Stimulated activated CD4-positive, alpha-beta T cell treated with anti-CD3 and anti-CD28 coated beads, Interleukin-2, amount 100 ng/mL, for 48 hours (primary cell): ENCODE data around the gene ZBTB47.
A peak's percentile ranks its signal among the peaks of the same experiment; 100 is the strongest.

Source experiments
- DNase-seq, 2 donors: peaks; one replicate each; pipeline ENCODE4 v3.0.0-alpha.2; 2020

Gene ZBTB47

GRCh38 chr3:42653560-42654330 is at the start of gene ZBTB47:
ZBTB47 (plus strand) TSS chr3:42653697; CDS start chr3:42658356, 4,659 bp downstream.
- DNase-seq: no peak

DNA sequence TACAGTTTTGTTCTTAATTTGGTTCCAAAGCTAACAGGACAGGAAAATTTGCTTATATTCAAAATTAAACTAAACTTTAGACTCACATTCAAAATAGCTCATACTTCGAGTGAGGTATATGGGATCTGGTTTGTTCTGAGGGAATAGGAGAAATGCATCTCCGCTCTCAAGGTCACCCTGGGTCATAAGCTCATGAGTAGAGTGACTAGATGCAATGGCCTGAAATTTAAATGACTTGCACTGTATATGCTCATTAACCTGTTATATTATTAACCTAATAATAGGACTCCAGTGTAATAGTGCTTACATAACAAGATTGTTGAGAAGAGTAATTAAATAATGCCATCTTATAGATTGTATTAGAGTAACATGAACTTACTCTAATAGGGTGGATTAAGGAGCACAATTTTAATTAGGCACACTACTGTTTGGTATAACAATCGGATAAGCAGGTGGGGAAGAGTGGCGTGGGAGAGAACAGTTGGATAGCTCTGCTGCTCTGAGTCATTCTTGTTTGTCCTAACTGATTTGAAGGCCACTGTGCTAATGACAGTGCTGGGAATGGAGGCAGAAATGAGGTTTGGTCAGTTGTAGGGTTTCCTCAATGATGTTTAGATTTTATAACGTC is 47.8 kb upstream of the ZBTB47 start:
- DNase-seq: no peak

GRCh38 chr3:42608581-42608980 is 44.9 kb upstream of the ZBTB47 start:
- DNase-seq: no peak

- DNase-seq: no peak
Measured at GRCh38 chr3:42610976-42611375, 42.5 kb upstream of the ZBTB47 start.

GRCh38 chr3:42612217-42612616 is 41.3 kb upstream of the ZBTB47 start:
- DNase-seq: no peak

DNA sequence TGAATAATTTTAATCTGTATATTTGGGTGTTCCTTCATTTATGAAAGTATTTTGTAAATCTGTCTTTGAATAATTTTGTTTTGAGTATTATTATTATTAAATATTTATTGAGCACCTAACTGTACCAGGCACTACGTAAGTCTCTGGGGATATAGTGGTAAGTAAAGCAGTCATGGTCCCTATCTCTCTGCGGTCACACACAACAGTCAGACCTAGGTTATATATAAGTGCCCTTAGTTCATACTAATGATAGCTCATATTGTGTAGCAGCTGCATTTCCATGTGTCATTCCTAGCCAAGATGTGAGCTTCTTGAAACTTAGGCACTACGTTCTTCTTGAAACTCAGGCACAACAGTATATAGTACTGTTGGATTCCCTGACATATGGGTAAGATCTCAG is 40.6 kb upstream of the ZBTB47 start:
- DNase-seq: no peak

GRCh38 chr3:42613462-42613861 is 40.0 kb upstream of the ZBTB47 start:
- DNase-seq: no peak

DNA sequence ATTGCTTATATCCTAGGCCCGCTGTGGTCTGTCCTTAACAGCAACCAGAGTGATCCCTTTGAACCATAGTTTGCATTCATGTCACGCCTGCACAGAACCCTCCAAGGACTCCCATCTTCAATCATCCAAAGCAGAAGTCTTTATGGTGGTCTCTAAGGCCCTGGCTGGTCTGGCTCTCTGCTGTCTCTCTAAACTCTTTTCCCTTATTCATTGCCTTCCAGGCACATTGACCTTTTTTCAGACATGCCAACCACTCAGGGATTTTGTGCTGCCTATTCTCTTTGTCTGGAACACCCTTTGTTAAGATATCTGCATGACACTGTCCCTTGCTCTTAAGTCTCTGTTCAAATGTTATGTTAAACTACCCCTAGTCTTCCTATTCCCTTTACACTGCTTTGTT is 21.9 kb upstream of the ZBTB47 start:
- no peak for DNase-seq

GRCh38 chr3:42632146-42632545 is 21.4 kb upstream of the ZBTB47 start:
- no peak for DNase-seq

- no peak for DNase-seq
Measured at GRCh38 chr3:42633544-42633943, 20.0 kb upstream of the ZBTB47 start.

DNA sequence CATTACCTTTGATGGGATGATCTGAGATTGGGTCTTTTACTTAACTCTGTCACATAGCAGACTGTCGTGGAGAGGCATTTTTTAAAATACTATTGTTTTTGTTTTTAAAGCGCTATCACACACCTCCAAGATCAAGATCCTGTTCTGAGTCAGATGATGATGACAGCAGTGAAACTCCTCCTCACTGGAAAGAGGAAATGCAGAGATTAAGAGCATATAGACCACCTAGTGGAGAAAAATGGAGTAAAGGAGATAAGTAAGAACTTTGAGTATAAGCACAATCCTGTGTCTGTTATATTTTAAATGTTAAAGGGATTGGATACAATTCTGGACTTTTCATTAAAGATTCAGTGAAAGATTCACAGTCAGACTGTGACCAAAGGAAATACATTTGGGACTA is 18.4 kb upstream of the ZBTB47 start:
- no peak for DNase-seq

DNA sequence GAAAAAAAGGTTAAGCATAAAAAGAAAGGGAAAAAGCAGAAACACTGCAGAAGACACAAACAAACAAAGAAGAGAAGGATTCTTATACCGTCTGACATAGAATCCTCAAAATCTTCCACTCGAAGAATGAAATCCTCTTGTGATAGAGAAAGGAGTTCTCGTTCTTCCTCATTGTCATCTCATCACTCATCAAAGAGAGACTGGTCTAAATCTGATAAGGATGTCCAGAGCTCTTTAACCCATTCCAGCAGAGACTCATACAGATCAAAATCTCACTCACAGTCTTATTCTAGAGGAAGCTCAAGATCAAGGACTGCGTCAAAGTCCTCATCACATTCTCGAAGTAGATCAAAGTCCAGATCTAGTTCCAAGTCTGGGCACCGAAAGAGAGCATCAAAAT is 16.5 kb upstream of the ZBTB47 start:
- DNase-seq: no peak

DNA sequence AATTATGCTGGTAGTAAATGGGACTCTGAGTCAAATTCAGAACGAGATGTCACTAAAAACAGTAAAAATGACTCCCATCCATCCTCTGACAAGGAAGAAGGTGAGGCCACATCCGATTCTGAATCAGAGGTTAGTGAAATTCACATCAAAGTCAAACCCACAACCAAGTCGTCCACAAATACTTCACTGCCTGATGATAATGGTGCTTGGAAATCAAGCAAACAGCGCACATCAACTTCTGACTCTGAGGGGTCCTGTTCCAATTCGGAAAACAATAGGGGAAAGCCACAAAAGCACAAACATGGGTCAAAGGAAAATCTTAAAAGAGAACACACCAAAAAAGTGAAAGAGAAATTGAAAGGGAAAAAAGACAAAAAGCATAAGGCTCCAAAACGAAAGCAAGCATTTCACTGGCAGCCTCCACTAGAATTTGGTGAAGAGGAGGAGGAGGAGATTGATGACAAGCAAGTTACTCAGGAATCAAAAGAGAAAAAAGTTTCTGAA is 15.1 kb upstream of the ZBTB47 start:
- DNase-seq: peak in 1 of 2 donors; percentile 39

DNA sequence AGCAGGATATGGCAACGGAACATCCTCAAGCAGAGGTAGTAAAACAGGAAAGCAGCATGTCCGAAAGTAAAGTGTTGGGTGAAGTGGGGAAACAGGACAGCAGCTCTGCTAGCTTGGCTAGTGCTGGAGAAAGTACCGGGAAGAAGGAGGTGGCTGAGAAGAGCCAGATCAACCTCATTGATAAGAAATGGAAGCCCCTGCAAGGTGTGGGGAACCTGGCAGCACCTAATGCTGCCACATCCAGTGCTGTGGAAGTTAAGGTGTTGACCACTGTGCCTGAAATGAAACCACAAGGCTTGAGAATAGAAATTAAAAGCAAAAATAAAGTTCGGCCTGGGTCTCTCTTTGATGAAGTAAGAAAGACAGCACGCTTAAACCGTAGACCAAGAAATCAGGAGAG is 14.3 kb upstream of the ZBTB47 start:
- DNase-seq: no peak

DNA sequence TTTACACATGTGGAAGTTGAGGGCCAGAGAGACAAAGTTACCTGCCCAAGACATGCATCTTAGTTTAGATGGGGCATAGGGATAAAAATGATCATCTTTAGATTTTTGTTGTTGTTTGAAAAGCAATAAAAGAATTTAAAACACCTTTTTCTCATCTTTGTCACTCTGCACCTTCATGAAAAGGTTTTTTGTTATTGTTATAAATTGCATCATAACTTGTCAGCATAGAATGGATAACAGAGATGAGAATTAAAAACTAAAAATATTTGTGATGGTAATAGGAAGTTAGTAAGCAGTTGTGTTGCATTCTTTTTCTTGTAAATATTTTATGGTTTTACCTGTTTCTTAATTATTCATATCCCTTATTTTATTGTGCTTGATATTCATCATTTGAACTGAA is 13.4 kb upstream of the ZBTB47 start:
- DNase-seq: no peak

- no peak for DNase-seq
Measured at GRCh38 chr3:42640771-42641370, 12.6 kb upstream of the ZBTB47 start.

DNA sequence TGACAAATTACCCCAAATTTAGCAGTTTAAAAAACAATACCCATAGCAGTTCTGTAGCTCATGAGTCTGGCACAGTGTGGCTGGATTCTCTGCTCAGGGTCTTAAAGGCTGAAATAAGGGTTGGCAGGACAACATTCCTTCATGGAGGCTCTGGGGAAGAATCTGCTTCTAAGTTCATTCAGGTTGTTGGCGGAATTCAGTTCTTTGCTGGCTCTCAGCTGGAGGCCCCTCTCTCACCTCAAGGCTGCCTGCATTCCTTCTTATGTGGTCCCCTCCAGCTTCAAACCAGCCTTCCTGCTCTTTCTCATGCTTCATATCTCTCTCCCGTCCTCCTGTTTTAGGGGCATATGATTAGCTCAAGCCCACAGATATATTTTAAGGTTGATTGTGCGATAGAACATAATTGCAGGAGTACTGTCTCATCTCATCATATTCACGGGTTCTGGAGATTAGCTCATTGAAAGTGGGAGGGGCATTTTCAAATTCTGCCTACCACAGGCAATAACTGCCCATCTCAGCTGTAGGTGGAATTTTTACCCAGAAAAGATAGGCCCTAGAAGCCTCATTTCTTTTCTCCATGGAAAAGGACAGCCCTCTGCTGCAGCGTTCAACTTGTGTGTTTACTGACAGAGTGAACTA is 5.6 kb upstream of the ZBTB47 start:
- no peak for DNase-seq

- no peak for DNase-seq
Measured at GRCh38 chr3:42649006-42649405, 4.5 kb upstream of the ZBTB47 start.

GRCh38 chr3:42649783-42650182 is 3.7 kb upstream of the ZBTB47 start:
- no peak for DNase-seq

DNA sequence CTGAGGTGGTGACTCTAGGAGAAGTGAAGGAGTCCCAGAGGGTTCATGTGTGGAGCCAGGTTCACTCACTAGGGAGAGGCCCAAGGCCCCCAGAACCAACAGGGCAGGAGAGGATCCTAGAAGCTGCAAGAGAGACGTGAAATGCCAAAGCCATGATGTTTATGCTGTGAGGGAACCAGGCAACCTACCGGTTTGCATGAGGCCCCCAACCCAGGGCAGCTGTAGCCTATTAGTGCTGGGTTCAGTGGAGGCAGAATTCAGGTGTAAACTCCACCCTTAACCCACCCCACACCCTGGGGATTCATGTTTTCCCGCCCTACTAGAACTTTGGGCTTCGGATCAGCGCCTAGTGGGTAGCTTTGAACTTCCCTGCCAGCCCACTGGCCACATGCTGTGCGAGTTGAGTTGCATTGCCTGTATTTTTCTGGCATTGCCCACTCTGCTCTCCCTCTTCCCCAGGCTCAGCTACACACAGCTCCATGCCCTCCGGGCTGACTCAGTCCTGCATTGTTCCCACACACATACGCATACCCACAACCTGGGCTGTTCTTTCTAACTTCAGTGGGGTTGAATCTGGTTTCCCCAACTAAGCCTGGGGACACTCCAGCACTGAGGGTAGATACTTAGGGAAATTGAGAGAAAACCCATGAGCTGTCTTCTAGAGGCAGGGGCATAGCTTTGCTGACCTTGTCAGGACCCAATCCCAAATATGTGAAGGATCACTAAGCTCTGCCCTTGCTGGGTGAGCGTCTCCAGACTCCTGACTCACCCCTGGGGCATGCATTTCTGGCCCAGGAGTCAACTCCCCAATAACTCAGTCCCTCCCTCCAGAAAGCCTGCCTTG is 2.0 kb upstream of the ZBTB47 start:
- no peak for DNase-seq

DNA sequence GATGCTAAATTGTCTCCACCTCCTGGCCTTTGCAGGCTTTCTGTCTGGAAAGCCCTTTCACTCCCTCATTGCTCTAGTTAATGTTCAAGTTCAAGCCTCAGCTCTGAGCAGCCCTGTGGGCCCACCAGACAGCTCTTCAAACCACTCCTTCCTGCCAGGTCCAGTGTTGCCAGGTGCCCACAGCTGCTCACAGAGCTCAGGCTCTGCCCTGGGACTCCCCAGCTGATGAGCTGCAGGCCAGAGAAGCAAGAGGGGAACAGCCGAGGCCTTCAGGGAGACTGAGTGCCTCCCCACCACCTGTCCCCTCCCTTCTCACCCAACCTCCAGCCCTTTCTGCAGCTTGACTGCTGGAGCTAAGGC is 1.3 kb upstream of the ZBTB47 start:
- no peak for DNase-seq

DNA sequence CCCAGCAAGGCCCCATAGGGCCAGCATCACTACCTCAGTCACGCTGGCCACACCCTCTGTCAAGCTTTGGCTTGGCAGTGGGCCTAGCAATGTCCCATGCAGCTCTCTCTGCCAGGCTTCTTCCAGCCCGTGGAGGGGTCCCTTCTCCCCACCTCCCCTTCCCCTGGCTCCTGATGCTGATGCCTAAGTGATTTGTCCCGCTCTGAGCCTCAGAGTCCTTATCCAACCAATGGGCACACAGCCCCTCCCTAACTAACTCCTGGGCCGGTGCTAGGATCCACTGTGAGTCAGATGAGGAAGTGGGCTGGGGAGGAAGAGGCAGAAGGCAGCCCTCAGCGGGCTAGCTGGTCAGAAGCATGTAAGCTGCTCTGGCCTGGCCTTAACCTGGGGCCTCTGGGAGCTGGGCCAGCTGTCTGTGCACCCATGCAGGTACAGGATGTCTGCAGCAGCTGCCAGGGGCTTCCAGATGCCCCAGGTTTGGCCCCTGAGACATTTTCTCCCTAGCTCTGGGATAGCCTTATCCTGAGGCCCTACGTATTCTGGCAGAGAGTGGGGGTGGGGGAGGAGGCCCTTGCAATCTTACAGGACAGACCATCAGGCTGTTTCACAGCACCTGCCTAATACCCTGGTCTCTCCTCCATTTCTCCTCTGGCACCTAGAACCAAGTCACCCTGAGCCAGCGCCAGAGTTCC is 740 bp upstream of the ZBTB47 start:
- no peak for DNase-seq
